GM21390 (cell line): ENCODE results near the gene ELP1.

Experiments used
- ATAC-seq: cut with Tn5 transposase; IDR thresholded peaks from one replicate; pipeline ENCODE4 v1.9.1; 2021; ENCODE audit not compliant: unreplicated experiment

Gene ELP1

DNA sequence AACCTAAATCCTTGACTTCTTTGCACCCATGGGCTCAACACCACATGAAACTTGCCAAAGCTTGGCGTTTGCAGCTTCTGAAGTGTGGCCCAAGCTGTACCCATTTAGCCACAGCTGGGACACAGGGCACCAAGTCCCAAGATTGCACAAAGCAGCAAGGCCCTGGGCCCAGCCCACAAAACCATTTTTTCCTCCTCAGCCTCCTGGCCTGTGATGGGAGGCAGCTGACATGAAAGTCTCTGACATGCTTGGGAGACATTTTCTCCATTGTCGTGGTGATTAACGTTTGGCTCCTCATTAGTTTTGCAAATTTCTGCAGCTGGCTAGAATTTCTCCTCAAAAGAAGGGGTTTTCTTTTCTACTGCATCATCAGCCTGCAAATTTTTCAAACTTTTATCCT, 110.1 kb downstream of the ELP1 start:
- no peak for ATAC-seq
